ENCODE measurements around the gene SKAP1. TPM values are rescaled to one million over a fixed set of nuclear protein-coding genes. Genes with fewer than 3 reads are reported as not detected.

SKAP1 gene
- total RNA-seq, 1 donor from 2014 or later, result not detected

DNA sequence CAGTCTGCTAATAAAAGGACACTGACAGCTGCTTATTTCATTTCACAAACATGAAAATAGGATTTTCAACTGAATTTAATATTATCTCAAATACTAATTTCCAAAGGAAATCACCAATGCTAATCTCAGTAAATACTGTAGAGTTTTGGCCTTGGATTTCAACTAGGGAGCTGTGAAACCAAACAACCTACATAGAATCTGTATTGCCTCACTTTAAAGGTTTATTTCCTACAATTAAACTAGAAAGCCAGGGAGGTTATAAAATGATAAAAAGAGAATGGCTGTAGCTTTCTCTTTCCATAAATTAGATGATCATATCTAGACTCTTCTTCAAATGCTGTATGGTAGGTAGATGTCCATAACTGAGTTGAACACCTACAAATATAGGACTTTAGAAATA is 82.8 kb downstream of the SKAP1 start:
- H3F3A ChIP-seq (ENCODE audit: low read depth), result no peaks in the 10 kb centered on the region
- H3K36me3 ChIP-seq, result no peaks in the 10 kb centered on the region
- no peak overlapping the region for H3K9ac ChIP-seq
- no peak overlapping the region for H3K27ac Mint-ChIP-seq
- no peaks in the 10 kb centered on the region for H3K36me3 Mint-ChIP-seq
- H3K4me3 ChIP-seq, result no peak overlapping the region
- no peak overlapping the region for H3K4me2 ChIP-seq
- H3K4me1 ChIP-seq, result no peaks in the 10 kb centered on the region
- H3K4me1 Mint-ChIP-seq, result no peaks in the 10 kb centered on the region
- H3K9me3 Mint-ChIP-seq, result no peaks in the 10 kb centered on the region
- TF ChIP-seq, protein P1, sequence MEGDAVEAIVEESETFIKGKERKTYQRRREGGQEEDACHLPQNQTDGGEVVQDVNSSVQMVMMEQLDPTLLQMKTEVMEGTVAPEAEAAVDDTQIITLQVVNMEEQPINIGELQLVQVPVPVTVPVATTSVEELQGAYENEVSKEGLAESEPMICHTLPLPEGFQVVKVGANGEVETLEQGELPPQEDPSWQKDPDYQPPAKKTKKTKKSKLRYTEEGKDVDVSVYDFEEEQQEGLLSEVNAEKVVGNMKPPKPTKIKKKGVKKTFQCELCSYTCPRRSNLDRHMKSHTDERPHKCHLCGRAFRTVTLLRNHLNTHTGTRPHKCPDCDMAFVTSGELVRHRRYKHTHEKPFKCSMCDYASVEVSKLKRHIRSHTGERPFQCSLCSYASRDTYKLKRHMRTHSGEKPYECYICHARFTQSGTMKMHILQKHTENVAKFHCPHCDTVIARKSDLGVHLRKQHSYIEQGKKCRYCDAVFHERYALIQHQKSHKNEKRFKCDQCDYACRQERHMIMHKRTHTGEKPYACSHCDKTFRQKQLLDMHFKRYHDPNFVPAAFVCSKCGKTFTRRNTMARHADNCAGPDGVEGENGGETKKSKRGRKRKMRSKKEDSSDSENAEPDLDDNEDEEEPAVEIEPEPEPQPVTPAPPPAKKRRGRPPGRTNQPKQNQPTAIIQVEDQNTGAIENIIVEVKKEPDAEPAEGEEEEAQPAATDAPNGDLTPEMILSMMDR (IDR thresholded peaks at IDR 0.05), result no peak
- TF ChIP-seq EZH2phosphoT487 (IDR thresholded peaks at IDR 0.05) (no peak), EZH2 (IDR thresholded peaks at IDR 0.05) (no peak)
- H4K20me1 ChIP-seq (ENCODE audit: low read depth), result no peaks in the 10 kb centered on the region
- H3K79me2 ChIP-seq (ENCODE audit: low read depth), result no peaks in the 10 kb centered on the region
- H2AFZ ChIP-seq (replicated peaks), result no peak overlapping the region
- no peak overlapping the region for H3K27ac ChIP-seq
- H3K9me3 ChIP-seq (ENCODE audit: low read depth), result no peaks in the 10 kb centered on the region
- no peak for DNase-seq (ENCODE audit: low spot score)
- H3K4me3 Mint-ChIP-seq, result no peak overlapping the region
- H3K27me3 ChIP-seq, result peaks cover 75% of the 10 kb centered on the region
- peaks cover 7% of the 10 kb centered on the region for H3K27me3 Mint-ChIP-seq (ENCODE audit: insufficient read depth, low read depth)

DNA sequence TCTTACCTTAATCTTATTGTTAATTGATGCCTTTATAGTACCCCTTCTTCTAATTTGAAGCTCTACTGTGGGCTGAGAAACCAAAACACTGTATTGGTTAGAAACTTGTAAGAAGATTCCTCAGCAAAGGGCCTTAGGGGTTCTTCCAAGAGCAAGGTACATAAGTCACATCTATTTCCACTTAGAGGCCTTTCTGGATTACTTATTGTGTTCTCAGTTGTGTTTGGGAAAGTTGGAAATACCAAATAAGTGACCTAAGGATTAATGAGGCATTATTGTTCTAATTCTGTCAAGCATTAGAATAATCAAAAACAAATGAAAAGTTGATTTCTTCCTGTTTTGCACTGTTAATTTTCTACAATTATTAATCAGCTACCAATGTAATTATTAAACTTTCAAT is 85.8 kb downstream of the SKAP1 start:
- no peaks in the 10 kb centered on the region for H3K9me3 Mint-ChIP-seq
- Histone ChIP-seq H4K20me1 (ENCODE audit: low read depth) (no peaks in the 10 kb centered on the region), H3K4me1 (no peaks in the 10 kb centered on the region), H3K27ac (no peak overlapping the region), H3K9ac (no peak overlapping the region), H3K4me3 (no peak overlapping the region), H3K27me3 (peaks cover 78% of the 10 kb centered on the region), H3K79me2 (ENCODE audit: low read depth) (no peaks in the 10 kb centered on the region), H3K36me3 (no peaks in the 10 kb centered on the region), H3K9me3 (ENCODE audit: low read depth) (no peaks in the 10 kb centered on the region), H3K4me2 (no peak overlapping the region), H2AFZ (replicated peaks) (no peak overlapping the region), H3F3A (ENCODE audit: low read depth) (no peaks in the 10 kb centered on the region)
- no peak overlapping the region for H3K27ac Mint-ChIP-seq
- H3K36me3 Mint-ChIP-seq, result no peaks in the 10 kb centered on the region
- no peak for DNase-seq (ENCODE audit: low spot score)
- no peaks in the 10 kb centered on the region for H3K4me1 Mint-ChIP-seq
- TF ChIP-seq EZH2 (IDR thresholded peaks at IDR 0.05), result no peak
- no peak for TF ChIP-seq EZH2phosphoT487 (IDR thresholded peaks at IDR 0.05)
- TF ChIP-seq, protein P1 (IDR thresholded peaks at IDR 0.05), result no peak
- H3K27me3 Mint-ChIP-seq (ENCODE audit: insufficient read depth, low read depth), result peaks cover 10% of the 10 kb centered on the region
- no peak overlapping the region for H3K4me3 Mint-ChIP-seq

DNA sequence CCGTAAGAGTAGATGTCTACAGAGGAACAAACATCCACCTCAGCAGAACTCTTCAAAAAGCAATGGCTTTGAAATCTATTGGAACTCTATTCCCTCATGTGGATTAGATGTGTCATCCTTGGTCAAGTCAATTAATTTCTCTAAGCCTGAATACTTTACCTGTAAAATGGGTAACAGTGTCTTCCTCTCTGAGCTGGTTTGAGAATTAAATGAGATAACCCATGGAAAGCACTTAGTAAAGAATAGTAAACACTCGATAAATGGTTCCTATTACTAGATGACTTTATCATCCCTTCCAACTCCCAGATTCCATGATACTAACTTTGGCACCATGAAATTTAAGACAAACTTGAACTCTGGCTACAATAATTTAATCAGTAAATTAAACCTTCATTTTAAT is 89.1 kb downstream of the SKAP1 start:
- Histone ChIP-seq H3K27ac (no peak overlapping the region), H3K36me3 (no peaks in the 10 kb centered on the region), H4K20me1 (ENCODE audit: low read depth) (no peaks in the 10 kb centered on the region), H3K79me2 (ENCODE audit: low read depth) (no peaks in the 10 kb centered on the region), H3K27me3 (peaks cover 82% of the 10 kb centered on the region), H3K4me3 (no peak overlapping the region), H2AFZ (replicated peaks) (no peak overlapping the region), H3K4me2 (no peak overlapping the region), H3K4me1 (no peaks in the 10 kb centered on the region), H3K9ac (no peak overlapping the region), H3K9me3 (ENCODE audit: low read depth) (no peaks in the 10 kb centered on the region), H3F3A (ENCODE audit: low read depth) (no peaks in the 10 kb centered on the region)
- no peaks in the 10 kb centered on the region for H3K36me3 Mint-ChIP-seq
- TF ChIP-seq, protein P1 (IDR thresholded peaks at IDR 0.05), result no peak
- TF ChIP-seq EZH2 (IDR thresholded peaks at IDR 0.05) (no peak), EZH2phosphoT487 (IDR thresholded peaks at IDR 0.05) (no peak)
- no peak overlapping the region for H3K4me3 Mint-ChIP-seq
- no peak overlapping the region for H3K27ac Mint-ChIP-seq
- H3K27me3 Mint-ChIP-seq (ENCODE audit: insufficient read depth, low read depth), result peaks cover 18% of the 10 kb centered on the region
- no peak for DNase-seq (ENCODE audit: low spot score)
- H3K4me1 Mint-ChIP-seq, result no peaks in the 10 kb centered on the region
- H3K9me3 Mint-ChIP-seq, result no peaks in the 10 kb centered on the region
